Thoracic aorta (tissue), 2 donors: ENCODE measurements around the gene GOLPH3. TPM values are rescaled to one million over a fixed set of nuclear protein-coding genes. Genes with fewer than 3 reads are reported as not detected.

ENCODE experiments used
- ATAC-seq: fragments of 150-250 bp; one replicate; pipeline ENCODE4 v1.8.0; 2017; ENCODE audit warnings: low read depth; ENCODE audit not compliant: insufficient number of reproducible peaks, low FRiP score
- DNase-seq: peaks from one replicate; pipeline ENCODE4 v3.0.0-alpha.2; 2020; ENCODE audit warnings: low spot score
- H3K27ac ChIP-seq, 2 donors: fragments of 200-600 bp; sonication (generic); 1 replicate in 1 of 2; 2 replicates in 1 of 2; pipeline ENCODE4 v1.5.1; 2016; ENCODE audit warnings: mild to moderate bottlenecking in 2 of 2, moderate library complexity in 2 of 2
- H3K27me3 ChIP-seq: fragments of 200-600 bp; sonication (generic); replicated peaks from 2 replicates; pipeline ENCODE4 v1.6.0; 2016; ENCODE audit warnings: mild to moderate bottlenecking; ENCODE audit not compliant: insufficient read depth
- H3K36me3 ChIP-seq: fragments of 200-600 bp; sonication (generic); one replicate; pipeline ENCODE4 v1.5.1; 2016
- H3K4me1 ChIP-seq, 2 donors: fragments of 200-600 bp; sonication (generic); 1 replicate in 1 of 2; 2 replicates in 1 of 2; pipeline versions ENCODE4 v1.5.1 to v1.6.0; 2016; ENCODE audit warnings: low read depth in 2 of 2, mild to moderate bottlenecking in 1 of 2; ENCODE audit not compliant: control insufficient read depth in 1 of 2
- H3K4me3 ChIP-seq: fragments of 200-600 bp; sonication (generic); 2 replicates; pipeline ENCODE4 v1.5.1; 2016; ENCODE audit warnings: mild to moderate bottlenecking
- H3K9me3 ChIP-seq: fragments of 200-600 bp; sonication (generic); 2 replicates; pipeline ENCODE4 v1.5.1; 2016
- total RNA-seq, 2 donors: library from RNA; depleted of rRNA; stranded (reverse); fragments of >200 nt; gene quantifications; one replicate each; pipeline versions ENCODE4 v1.1.0 to v1.2.3, GENCODE V29; 2016
- TF ChIP-seq, protein P1 (sequence below): fragments of 200-600 bp; sonication (generic); IDR thresholded peaks from one replicate; pipeline ENCODE4 v1.5.1; 2019; ENCODE audit warnings: antibody characterized with exemption

The GOLPH3 gene
- total RNA-seq, 2 donors from 2014 or later: 71.8 to 113 TPM

DNA sequence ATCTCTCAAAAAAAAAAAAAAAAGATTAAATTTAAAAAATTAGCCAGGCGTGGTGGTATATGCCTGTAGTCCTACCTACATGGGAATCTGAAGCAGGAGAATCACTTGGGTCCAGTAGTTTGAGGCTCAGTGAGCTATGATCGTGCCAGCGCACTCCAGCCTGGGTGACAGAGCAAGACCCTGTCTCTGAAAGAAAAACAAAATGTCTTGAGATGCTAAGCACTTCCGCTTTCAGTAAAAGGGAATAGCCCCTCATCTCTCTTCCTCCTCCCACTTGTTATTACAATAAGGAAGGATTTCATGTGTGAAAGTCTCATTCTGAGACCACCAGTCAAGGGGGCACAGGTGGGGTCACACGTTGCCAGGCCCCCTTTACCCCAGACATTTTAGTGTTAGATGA is 79.4 kb downstream of the GOLPH3 start:
- H3K36me3 ChIP-seq: no peaks in the 10 kb centered on the region
- ATAC-seq (no peak), DNase-seq (no peak)
- H3K27me3 ChIP-seq: no peaks in the 10 kb centered on the region
- no peaks in the 10 kb centered on the region for H3K9me3 ChIP-seq
- H3K4me3 ChIP-seq: no peak overlapping the region
- H3K27ac ChIP-seq: peak overlapping the region; percentile 7 to 47
- H3K4me1 ChIP-seq: peaks cover 0 to 35% of the 10 kb centered on the region in 2 donors
- TF ChIP-seq, protein P1, sequence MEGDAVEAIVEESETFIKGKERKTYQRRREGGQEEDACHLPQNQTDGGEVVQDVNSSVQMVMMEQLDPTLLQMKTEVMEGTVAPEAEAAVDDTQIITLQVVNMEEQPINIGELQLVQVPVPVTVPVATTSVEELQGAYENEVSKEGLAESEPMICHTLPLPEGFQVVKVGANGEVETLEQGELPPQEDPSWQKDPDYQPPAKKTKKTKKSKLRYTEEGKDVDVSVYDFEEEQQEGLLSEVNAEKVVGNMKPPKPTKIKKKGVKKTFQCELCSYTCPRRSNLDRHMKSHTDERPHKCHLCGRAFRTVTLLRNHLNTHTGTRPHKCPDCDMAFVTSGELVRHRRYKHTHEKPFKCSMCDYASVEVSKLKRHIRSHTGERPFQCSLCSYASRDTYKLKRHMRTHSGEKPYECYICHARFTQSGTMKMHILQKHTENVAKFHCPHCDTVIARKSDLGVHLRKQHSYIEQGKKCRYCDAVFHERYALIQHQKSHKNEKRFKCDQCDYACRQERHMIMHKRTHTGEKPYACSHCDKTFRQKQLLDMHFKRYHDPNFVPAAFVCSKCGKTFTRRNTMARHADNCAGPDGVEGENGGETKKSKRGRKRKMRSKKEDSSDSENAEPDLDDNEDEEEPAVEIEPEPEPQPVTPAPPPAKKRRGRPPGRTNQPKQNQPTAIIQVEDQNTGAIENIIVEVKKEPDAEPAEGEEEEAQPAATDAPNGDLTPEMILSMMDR: no peak

DNA sequence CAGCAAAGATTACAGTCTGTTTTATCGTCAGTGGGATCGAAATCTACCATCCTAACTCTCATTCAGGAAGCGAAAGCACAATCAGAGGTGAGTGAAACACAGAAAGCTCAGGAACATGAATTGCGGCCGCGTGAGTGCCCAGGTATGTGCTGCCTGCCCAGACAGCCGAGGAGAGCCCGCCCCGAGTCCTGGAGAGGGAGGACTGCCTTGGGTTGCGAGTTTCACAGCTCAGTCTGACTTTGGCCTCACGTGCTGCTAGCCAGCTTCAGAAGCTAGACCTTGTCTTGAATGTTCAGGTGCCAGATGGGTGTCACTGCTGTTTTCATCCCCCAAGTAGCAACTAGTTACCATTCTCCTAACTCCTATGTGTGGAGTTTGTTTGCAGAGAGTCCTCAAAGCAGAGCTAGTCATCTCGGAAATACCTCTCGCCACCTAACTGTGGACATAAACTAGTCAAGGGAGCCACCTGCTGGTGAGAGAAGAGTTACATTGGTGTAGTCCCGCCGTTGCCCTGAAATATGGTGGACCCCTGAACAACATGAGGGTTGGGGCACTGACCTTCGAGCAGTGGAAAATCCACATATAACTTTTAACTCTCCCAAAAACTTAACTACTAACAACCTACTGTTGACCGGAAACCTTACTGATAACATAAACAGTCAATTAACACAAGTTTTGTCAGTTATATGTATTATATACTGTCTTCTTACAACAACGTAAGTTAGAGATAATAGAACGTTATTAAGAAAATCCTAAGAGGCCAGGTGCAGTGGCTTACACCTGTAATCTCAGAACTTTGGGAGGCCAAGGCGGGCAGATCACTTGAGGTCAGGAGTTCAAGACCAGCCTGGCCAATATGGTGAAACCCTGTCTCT is 80.9 kb downstream of the GOLPH3 start:
- ATAC-seq: no peak
- TF ChIP-seq, protein P1: peak; percentile 71
- Histone ChIP-seq H3K27ac (no peak overlapping the region), H3K4me1 (peaks cover 0 to 20% of the 10 kb centered on the region in 2 donors), H3K36me3 (no peaks in the 10 kb centered on the region), H3K9me3 (no peaks in the 10 kb centered on the region), H3K27me3 (no peaks in the 10 kb centered on the region), H3K4me3 (no peak overlapping the region)
- peak; percentile 45 for DNase-seq

DNA sequence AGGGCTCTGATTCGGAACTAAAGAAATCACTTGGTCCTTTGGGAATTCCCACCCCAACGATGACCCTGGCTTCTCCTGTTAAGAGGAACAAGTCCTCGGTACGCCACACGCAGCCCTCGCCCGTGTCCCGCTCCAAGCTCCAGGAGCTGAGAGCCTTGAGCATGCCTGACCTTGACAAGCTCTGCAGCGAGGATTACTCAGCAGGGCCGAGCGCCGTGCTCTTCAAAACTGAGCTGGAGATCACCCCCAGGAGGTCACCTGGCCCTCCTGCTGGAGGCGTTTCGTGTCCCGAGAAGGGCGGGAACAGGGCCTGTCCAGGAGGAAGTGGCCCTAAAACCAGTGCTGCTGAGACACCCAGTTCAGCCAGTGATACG is 83.4 kb downstream of the GOLPH3 start:
- DNase-seq (no peak), ATAC-seq (no peak)
- peaks cover 0 to 11% of the 10 kb centered on the region in 2 donors for H3K4me1 ChIP-seq
- no peaks in the 10 kb centered on the region for H3K9me3 ChIP-seq
- no peaks in the 10 kb centered on the region for H3K27me3 ChIP-seq
- no peaks in the 10 kb centered on the region for H3K36me3 ChIP-seq
- no peak overlapping the region for H3K27ac ChIP-seq
- TF ChIP-seq, protein P1: no peak
- H3K4me3 ChIP-seq: no peak overlapping the region

DNA sequence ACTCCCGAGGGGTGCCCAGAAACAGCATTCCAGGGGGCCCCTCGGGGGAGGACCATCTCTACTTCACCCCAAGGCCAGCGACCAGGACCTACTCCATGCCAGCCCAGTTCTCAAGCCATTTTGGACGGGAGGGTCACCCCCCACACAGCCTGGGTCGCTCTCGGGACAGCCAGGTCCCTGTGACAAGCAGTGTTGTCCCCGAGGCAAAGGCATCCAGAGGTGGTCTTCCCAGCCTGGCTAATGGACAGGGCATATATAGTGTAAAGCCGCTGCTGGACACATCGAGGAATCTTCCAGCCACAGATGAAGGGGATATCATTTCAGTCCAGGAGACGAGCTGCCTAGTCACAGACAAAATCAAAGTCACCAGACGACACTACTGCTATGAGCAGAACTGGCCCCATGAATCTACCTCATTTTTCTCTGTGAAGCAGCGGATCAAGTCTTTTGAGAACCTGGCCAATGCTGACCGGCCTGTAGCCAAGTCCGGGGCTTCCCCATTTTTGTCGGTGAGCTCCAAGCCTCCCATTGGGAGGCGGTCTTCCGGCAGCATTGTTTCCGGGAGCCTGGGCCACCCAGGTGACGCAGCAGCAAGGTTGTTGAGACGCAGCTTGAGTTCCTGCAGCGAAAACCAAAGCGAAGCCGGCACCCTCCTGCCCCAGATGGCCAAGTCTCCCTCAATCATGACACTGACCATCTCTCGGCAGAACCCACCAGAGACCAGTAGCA is 83.9 kb downstream of the GOLPH3 start:
- TF ChIP-seq, protein P1: no peak

More for the DNA sequence above, 83.9 kb downstream of the GOLPH3 start:
- Histone ChIP-seq H3K4me3 (no peak overlapping the region), H3K36me3 (no peaks in the 10 kb centered on the region), H3K4me1 (peaks cover 0 to 6% of the 10 kb centered on the region in 2 donors), H3K9me3 (no peaks in the 10 kb centered on the region), H3K27ac (no peak overlapping the region), H3K27me3 (no peaks in the 10 kb centered on the region)
- DNase-seq (no peak), ATAC-seq (no peak)
